ENCODE data around the gene BCHE. TPM values are rescaled to one million over a fixed set of nuclear protein-coding genes. Genes with fewer than 3 reads are reported as not detected.

BCHE gene
- total and polyA plus RNA-seq, 2 of the 13 experiments (the other 11 are each of a cell fraction or from before 2014, with no cell fraction given), result not detected

DNA sequence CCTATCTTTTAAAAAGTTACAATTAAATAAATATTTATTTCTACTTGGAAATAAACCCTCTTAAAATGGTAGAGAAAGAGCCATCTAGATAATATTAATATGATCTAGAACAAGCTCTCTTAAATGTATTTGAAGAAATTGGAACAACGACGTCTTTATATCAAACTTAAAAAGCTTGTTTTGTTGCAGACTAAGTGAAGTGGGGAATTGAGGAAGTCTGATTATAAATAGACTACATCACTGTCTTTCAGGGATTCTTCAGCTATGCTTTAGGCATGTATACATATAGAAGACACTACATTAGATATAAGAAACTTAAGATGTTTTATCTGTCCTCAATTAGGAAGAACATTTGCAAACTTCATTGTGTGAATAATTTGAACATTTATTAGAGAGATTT, 1.8 kb downstream of the BCHE start:
- no peak overlapping the region for H3K4me2 ChIP-seq (ENCODE audit: low read depth, low read length)
- no peak overlapping the region for H3K4me3 ChIP-seq (replicated peaks in 1 of 3; ENCODE audit: insufficient read depth in 1 of 3, low read depth in 2 of 3, low read length in 3 of 3)
- FAIRE-seq (no peak), ATAC-seq (no peak), DNase-seq (ENCODE audit: low spot score) (no peak)
- H3K79me2 ChIP-seq (ENCODE audit: insufficient read depth, low read length), result no peaks in the 10 kb centered on the region
- H3K27ac ChIP-seq (ENCODE audit: extremely low read length, insufficient read depth, low read length), result no peak overlapping the region
- no peak for TF ChIP-seq GTF3A (CRISPR knock-in tag; conservative IDR thresholded peaks at IDR 0.05)
- no peak for TF ChIP-seq HMG20B (CRISPR knock-in tag; conservative IDR thresholded peaks at IDR 0.05)
- TF ChIP-seq ZNF772 (CRISPR knock-in tag; IDR thresholded peaks at IDR 0.05), result no peak
- TF ChIP-seq ZFP82 (CRISPR knock-in tag; IDR thresholded peaks at IDR 0.05; ENCODE audit: borderline replicate concordance), result no peak
- TF ChIP-seq, protein P1, sequence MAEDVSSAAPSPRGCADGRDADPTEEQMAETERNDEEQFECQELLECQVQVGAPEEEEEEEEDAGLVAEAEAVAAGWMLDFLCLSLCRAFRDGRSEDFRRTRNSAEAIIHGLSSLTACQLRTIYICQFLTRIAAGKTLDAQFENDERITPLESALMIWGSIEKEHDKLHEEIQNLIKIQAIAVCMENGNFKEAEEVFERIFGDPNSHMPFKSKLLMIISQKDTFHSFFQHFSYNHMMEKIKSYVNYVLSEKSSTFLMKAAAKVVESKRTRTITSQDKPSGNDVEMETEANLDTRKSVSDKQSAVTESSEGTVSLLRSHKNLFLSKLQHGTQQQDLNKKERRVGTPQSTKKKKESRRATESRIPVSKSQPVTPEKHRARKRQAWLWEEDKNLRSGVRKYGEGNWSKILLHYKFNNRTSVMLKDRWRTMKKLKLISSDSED (CRISPR knock-in tag; IDR thresholded peaks at IDR 0.05), result no peak
- TF ChIP-seq MYC (CRISPR knock-in tag; IDR thresholded peaks at IDR 0.05; ENCODE audit: borderline replicate concordance), result no peak
- TF ChIP-seq TEAD2 (CRISPR knock-in tag; IDR thresholded peaks at IDR 0.05), result no peak
- TF ChIP-seq, protein P2, sequence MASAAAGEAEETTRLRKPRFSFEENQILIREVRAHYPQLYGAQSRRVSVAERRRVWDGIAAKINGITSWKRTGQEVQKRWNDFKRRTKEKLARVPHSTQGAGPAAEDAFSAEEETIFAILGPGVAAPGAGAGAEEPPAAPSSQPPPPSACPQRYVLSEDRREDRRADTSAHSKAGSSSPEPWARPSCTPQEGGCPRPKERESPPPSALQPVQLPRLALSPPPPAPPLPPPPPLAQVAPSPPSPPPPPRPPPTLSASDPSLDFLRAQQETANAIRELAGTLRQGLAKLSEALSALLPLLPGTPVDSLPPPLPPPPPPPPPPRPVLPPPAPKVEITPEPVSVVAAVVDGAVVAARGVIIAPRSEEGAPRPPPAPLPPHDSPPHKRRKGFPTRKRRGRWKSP (CRISPR knock-in tag; IDR thresholded peaks at IDR 0.05), result no peak
- no peak for TF ChIP-seq SMAD1 (CRISPR knock-in tag; IDR thresholded peaks at IDR 0.05; ENCODE audit: borderline replicate concordance, low read depth)
- TF ChIP-seq ZNF343 (CRISPR knock-in tag; IDR thresholded peaks at IDR 0.05), result no peak
- no peak for TF ChIP-seq RFXANK (CRISPR knock-in tag; IDR thresholded peaks at IDR 0.05)
- TF ChIP-seq MED8 (CRISPR knock-in tag; IDR thresholded peaks at IDR 0.05; ENCODE audit: insufficient replicate concordance), result no peak
- TF ChIP-seq ZNF30 (CRISPR knock-in tag; IDR thresholded peaks at IDR 0.05), result no peak
- TF ChIP-seq, protein P3, sequence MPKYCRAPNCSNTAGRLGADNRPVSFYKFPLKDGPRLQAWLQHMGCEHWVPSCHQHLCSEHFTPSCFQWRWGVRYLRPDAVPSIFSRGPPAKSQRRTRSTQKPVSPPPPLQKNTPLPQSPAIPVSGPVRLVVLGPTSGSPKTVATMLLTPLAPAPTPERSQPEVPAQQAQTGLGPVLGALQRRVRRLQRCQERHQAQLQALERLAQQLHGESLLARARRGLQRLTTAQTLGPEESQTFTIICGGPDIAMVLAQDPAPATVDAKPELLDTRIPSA (CRISPR knock-in tag; IDR thresholded peaks at IDR 0.05; ENCODE audit: borderline replicate concordance), result no peak
- no peak for TF ChIP-seq PPARG (CRISPR knock-in tag; conservative IDR thresholded peaks at IDR 0.05)
- no peak for TF ChIP-seq MEF2D (CRISPR knock-in tag; IDR thresholded peaks at IDR 0.05)
- no peak for TF ChIP-seq ZNF775 (CRISPR knock-in tag; IDR thresholded peaks at IDR 0.05; ENCODE audit: borderline replicate concordance)
- POLR2A ChIA-PET, result no interaction called here
- intact Hi-C loops (cut with micrococcal nuclease; ENCODE audit: unreplicated experiment) (no loop called here), in situ Hi-C loops (cut with HindIII; ENCODE audit: extremely low pct_ligation_motif_present, low pct_unique_long_range_greater_than_20kb) (no loop called here)
- no TSS peak for BruUV-seq (replicated peaks)
- H3K4me1 ChIP-seq (ENCODE audit: insufficient read depth, low read length), result no peaks in the 10 kb centered on the region
- no peak overlapping the region for H3K9ac ChIP-seq (ENCODE audit: insufficient read depth, low read depth, low read length)
- H3K36me3 ChIP-seq (replicated peaks in 1 of 2; ENCODE audit: control insufficient read depth in 1 of 2, insufficient read depth in 2 of 2, low read length in 2 of 2), result no peaks in the 10 kb centered on the region
- 41% methylated on average over 2 of the region's 2 CpGs for WGBS (ENCODE audit: low lambda C conversion rate)
- H4K20me1 ChIP-seq (ENCODE audit: insufficient read depth, low read length), result no peaks in the 10 kb centered on the region
- H3K9me3 ChIP-seq (ENCODE audit: low read length), result no peaks in the 10 kb centered on the region
- no peaks in the 10 kb centered on the region for H3K27me3 ChIP-seq (ENCODE audit: control insufficient read depth in 1 of 2, insufficient read depth in 2 of 2, low read length in 2 of 2)
- H2AFZ ChIP-seq (ENCODE audit: low read length), result no peak overlapping the region
- CTCF ChIA-PET (ENCODE audit: low intra/inter-chr PET ratio, low total read pairs), result no interaction called here
